Inflammatory macrophage treated with lipopolysaccharide for 4 hours (primary cell): ENCODE results near the gene SHOX.
"Not testable (repeated sequence)": the region's sequence is repeated elsewhere in the genome, so short reads cannot be mapped to it uniquely, and the experiment has no call there.

Experiments
- DNase-seq: peaks from one replicate; pipeline ENCODE4 v3.0.0-alpha.2; 2020

Gene SHOX

GRCh38 chrX:622802-623201 lies 7.8 kb upstream of the SHOX start:
- not testable (repeated sequence) for DNase-seq

GRCh38 chrX:623268-623598 lies 7.4 kb upstream of the SHOX start:
- no peak for DNase-seq

- DNase-seq = no peak
Measured at GRCh38 chrX:623599-624315, 6.8 kb upstream of the SHOX start.

- no peak for DNase-seq
Measured at GRCh38 chrX:625137-625691, 5.4 kb upstream of the SHOX start.

GRCh38 chrX:626047-626446 lies 4.5 kb upstream of the SHOX start:
- DNase-seq = not testable (repeated sequence)

DNA sequence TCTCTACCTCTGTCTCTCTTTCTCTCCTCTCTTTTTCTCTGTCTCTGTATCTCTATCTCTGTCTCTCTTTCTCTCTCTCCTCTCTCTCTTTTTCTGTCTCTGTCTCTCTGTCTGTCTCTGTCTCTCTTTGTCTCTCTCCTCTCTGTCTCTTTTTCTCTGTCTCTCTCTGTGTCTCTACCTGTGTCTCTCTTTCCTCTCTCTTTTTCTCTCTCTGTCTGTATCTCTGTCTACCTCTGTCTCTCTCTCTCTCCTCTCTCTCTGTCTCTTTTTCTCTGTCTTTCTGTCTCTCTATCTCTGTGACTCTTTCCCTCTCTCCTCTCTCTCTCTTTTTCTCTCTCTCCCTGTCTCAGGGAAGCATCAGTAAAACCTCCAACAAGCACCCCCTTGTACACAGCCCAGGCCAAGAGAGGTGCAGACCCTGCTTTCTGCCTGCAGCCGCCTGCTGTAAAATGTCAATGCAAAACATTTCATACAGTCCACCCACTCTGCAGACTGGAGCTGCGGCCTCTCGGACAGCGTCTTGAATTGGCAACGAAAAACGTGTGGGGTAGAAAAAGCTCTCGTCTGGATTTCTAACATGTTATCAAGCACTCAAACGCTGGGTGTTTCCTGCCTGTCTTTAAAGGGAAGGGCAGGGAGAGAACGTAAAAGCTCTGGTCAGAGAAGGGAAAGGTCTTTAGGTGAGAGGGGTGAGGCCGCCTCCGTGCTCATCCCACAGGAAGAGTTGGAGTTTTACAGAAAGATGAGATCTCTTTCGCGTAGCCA lies 3.7 kb upstream of the SHOX start:
- DNase-seq = no peak

- DNase-seq = no peak
Measured at GRCh38 chrX:627510-627981, 3.0 kb upstream of the SHOX start.

- no peak for DNase-seq
Measured at GRCh38 chrX:627995-628394, 2.6 kb upstream of the SHOX start.

GRCh38 chrX:629230-630006 lies 1.2 kb upstream of the SHOX start:
- no peak for DNase-seq

DNA sequence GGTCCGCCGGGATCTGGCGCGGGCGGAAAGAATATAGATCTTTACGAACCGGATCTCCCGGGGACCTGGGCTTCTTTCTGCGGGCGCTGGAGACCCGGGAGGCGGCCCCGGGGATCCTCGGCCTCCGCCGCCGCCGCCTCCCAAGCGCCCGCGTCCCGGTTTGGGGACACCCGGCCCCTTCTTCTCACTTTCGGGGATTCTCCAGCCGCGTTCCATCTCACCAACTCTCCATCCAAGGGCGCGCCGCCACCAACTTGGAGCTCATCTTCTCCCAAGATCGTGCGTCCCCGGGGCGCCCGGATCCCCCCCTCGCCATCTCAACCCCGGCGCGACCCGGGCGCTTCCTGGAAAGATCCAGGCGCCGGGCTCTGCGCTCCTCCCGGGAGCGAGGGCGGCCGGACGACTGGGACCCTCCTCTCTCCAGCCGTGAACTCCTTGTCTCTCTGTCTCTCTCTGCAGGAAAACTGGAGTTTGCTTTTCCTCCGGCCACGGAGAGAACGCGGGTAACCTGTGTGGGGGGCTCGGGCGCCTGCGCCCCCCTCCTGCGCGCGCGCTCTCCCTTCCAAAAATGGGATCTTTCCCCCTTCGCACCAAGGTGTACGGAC lies 482 bp upstream of the SHOX start:
- DNase-seq = no peak

DNA sequence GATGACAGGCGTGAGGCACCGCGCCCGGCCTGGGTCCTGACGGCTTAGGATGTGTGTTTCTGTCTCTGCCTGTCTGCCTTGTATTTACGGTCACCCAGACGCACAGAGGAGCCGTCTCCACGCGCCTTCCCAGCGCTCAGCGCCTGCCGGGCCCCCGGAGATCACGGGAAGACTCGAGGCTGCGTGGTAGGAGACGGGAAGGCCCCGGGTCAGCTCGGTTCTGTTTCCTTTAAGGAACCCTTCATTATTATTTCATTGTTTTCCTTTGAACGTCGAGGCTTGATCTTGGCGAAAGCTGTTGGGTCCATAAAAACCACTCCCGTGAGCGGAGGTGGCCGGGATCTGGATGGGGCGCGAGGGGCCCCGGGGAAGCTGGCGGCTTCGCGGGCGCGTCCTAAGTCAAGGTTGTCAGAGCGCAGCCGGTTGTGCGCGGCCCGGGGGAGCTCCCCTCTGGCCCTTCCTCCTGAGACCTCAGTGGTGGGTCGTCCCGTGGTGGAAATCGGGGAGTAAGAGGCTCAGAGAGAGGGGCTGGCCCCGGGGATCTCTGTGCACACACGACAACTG lies 1.3 kb downstream of the SHOX start:
- DNase-seq = no peak

DNA sequence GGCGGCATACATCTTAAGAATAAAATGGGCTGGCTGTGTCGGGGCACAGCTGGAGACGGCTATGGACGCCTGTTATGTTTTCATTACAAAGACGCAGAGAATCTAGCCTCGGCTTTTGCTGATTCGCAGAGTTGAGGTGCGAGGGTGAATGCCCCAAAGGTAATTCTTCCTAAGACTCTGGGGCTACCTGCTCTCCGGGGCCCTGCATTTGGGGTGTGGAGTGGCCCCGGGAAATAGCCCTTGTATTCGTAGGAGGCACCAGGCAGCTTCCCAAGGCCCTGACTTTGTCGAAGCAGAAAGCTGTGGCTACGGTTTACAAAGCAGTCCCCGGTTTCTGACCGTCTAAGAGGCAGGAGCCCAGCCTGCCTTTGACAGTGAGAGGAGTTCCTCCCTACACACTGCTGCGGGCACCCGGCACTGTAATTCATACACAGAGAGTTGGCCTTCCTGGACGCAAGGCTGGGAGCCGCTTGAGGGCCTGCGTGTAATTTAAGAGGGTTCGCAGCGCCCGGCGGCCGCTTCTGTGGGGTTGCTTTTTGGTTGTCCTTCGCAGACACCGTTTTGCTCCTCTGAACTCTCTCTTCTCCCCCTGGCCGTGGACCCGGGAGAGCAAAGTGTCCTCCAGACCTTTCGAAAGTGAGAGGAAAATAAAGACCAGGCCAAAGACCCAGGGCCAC lies 1.9 kb downstream of the SHOX start:
- DNase-seq = no peak

GRCh38 chrX:633043-633984 lies 2.7 kb downstream of the SHOX start:
- no peak for DNase-seq

GRCh38 chrX:633985-634958 lies 3.7 kb downstream of the SHOX start:
- no peak for DNase-seq

- DNase-seq = no peak
Measured at GRCh38 chrX:635428-636090, 5.0 kb downstream of the SHOX start.

DNA sequence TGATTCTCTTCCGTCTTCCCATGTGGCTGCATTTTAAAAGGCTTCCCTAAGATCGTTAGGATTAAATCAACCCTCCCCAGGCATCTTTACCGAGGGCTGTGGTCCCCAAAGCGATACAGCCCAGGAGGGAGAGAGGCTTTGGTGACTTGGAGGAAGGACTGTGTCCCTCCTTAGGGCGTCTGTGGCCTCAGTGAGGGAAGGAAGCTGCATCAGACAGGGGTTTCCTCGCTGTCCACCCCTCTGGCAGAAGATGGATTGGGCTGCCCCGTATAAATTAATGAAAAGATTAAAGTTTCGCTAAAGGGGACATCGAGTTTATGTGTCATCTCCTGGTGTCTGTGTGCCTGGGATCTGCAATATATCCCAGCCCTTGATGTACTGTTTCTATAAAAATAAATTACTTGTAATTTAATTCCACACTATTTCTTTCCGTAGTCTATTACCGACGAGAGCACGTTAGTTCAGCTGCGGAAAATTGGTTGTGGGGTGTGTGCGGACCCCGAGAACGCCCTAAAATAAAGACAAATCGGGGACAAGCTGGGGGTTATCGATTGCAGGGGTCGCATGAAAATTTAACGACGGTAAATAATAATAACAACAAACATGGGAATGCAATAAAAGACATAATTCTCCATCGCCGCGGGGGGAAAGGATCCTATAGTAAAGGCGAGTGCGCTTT lies 6.5 kb downstream of the SHOX start:
- no peak for DNase-seq

- DNase-seq = no peak
Measured at GRCh38 chrX:637660-638481, 7.3 kb downstream of the SHOX start.
